ENCODE data around the gene C11orf91. TPM values are rescaled to one million over a fixed set of nuclear protein-coding genes. Genes with fewer than 3 reads are reported as not detected.
"Not testable (repeated sequence)": the region's sequence is repeated elsewhere in the genome, so short reads cannot be mapped to it uniquely, and the experiment has no call there.

C11orf91 gene
- total and polyA plus RNA-seq, 4 donors = not detected

DNA sequence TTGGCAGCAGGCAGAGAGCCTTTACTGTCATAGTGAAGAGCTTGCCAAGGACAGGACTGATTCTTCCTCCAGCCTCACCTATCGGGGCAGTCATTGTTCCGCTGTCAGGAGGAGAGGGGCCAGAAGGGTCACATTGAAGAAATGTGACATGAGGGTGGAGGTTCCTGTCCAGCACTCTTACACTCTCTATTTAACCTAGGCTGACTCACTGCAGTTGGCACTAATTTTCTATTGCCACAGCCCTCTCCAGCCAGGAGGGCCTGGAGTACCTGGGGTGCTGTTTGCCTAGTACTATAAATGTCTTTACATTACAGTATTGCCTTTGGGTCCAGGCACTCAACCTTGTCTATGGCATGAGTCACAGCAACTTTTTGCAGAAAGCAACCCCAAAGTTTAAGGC, 7.2 kb upstream of the C11orf91 start:
- Histone ChIP-seq H3K27ac (ENCODE audit: low read depth in 1 of 2, low read length in 2 of 2) (peak overlapping the region in 1 of 2 donors; percentile 53), H3K36me3 (ENCODE audit: control insufficient read depth in 4 of 4, insufficient read depth in 3 of 4, low read depth in 1 of 4, low read length in 3 of 4) (peaks cover 4 to 22% (median 16%) of the 10 kb centered on the region in 4 donors), H3K4me1 (ENCODE audit: control insufficient read depth in 4 of 4, insufficient read depth in 4 of 4, low read length in 3 of 4) (peaks cover 2 to 13% (median 7%) of the 10 kb centered on the region in 4 donors)
- DNase-seq (ENCODE audit: low spot score); H3K9me3 ChIP-seq (ENCODE audit: control insufficient read depth in 4 of 4, low read length in 3 of 4); H3K9ac ChIP-seq (ENCODE audit: low read depth in 1 of 2, low read length in 2 of 2); H3K4me3 ChIP-seq (ENCODE audit: low read depth in 1 of 3, low read length in 3 of 3); H3K27me3 ChIP-seq (ENCODE audit: control insufficient read depth in 4 of 4, insufficient read depth in 4 of 4, low read length in 3 of 4): not testable (repeated sequence)
- WGBS = 66% methylated on average over 2 of the region's 2 CpGs
- TF ChIP-seq JUND (IDR thresholded peaks at IDR 0.05) (peak in 1 of 2 donors; percentile 73), HNF4A (conservative IDR thresholded peaks at IDR 0.05) (peak in 1 of 2 donors; percentile 22), RXRA (IDR thresholded peaks at IDR 0.05) (peak in 1 of 2 donors; percentile 32)

DNA sequence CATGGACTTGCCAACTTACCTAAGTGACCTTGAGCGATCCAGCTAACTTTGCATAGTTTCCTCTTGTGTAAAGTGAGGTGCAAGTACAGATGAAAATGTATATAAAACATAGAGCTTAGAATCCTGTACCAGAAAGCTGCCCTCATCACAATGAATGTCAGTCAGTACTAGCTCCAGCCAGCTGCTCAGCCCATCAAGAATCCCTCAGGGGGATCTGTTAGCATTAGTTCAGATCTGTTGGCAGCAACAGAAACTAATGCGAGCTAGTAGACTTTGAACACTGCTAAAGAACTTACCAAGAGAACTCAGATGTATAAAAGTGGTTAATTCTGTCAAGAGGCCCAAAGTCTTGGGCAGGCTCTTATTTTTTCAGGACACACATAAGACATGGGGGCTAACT, 6.3 kb upstream of the C11orf91 start:
- DNase-seq (ENCODE audit: low spot score) = no peak
- Histone ChIP-seq H3K36me3 (ENCODE audit: control insufficient read depth in 4 of 4, insufficient read depth in 3 of 4, low read depth in 1 of 4, low read length in 3 of 4) (peaks cover 4 to 22% (median 16%) of the 10 kb centered on the region in 4 donors), H3K4me1 (ENCODE audit: control insufficient read depth in 4 of 4, insufficient read depth in 4 of 4, low read length in 3 of 4) (peaks cover 4 to 13% (median 9%) of the 10 kb centered on the region in 4 donors)

More for the DNA sequence above, 6.3 kb upstream of the C11orf91 start:
- TF ChIP-seq NR2F2 (IDR thresholded peaks at IDR 0.05) (no peak), FOXA2 (IDR thresholded peaks at IDR 0.05) (no peak), SP1 (IDR thresholded peaks at IDR 0.05) (no peak), JUND (IDR thresholded peaks at IDR 0.05) (no peak), FOXA1 (IDR thresholded peaks at IDR 0.05) (no peak), YY1 (IDR thresholded peaks at IDR 0.05) (no peak), HNF4G (IDR thresholded peaks at IDR 0.05) (no peak), GABPA (IDR thresholded peaks at IDR 0.05 in 1 of 2, conservative IDR thresholded peaks at IDR 0.05 in 1 of 2) (no peak), HNF4A (conservative IDR thresholded peaks at IDR 0.05) (no peak), TAF1 (conservative IDR thresholded peaks at IDR 0.05) (no peak), RXRA (IDR thresholded peaks at IDR 0.05) (no peak), EGR1 (IDR thresholded peaks at IDR 0.05; ENCODE audit: low read depth in 2 of 2) (no peak), RAD21 (IDR thresholded peaks at IDR 0.05) (no peak)
- TF ChIP-seq, protein P1, sequence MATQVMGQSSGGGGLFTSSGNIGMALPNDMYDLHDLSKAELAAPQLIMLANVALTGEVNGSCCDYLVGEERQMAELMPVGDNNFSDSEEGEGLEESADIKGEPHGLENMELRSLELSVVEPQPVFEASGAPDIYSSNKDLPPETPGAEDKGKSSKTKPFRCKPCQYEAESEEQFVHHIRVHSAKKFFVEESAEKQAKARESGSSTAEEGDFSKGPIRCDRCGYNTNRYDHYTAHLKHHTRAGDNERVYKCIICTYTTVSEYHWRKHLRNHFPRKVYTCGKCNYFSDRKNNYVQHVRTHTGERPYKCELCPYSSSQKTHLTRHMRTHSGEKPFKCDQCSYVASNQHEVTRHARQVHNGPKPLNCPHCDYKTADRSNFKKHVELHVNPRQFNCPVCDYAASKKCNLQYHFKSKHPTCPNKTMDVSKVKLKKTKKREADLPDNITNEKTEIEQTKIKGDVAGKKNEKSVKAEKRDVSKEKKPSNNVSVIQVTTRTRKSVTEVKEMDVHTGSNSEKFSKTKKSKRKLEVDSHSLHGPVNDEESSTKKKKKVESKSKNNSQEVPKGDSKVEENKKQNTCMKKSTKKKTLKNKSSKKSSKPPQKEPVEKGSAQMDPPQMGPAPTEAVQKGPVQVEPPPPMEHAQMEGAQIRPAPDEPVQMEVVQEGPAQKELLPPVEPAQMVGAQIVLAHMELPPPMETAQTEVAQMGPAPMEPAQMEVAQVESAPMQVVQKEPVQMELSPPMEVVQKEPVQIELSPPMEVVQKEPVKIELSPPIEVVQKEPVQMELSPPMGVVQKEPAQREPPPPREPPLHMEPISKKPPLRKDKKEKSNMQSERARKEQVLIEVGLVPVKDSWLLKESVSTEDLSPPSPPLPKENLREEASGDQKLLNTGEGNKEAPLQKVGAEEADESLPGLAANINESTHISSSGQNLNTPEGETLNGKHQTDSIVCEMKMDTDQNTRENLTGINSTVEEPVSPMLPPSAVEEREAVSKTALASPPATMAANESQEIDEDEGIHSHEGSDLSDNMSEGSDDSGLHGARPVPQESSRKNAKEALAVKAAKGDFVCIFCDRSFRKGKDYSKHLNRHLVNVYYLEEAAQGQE (IDR thresholded peaks at IDR 0.05) = no peak
- TF ChIP-seq, protein P2, sequence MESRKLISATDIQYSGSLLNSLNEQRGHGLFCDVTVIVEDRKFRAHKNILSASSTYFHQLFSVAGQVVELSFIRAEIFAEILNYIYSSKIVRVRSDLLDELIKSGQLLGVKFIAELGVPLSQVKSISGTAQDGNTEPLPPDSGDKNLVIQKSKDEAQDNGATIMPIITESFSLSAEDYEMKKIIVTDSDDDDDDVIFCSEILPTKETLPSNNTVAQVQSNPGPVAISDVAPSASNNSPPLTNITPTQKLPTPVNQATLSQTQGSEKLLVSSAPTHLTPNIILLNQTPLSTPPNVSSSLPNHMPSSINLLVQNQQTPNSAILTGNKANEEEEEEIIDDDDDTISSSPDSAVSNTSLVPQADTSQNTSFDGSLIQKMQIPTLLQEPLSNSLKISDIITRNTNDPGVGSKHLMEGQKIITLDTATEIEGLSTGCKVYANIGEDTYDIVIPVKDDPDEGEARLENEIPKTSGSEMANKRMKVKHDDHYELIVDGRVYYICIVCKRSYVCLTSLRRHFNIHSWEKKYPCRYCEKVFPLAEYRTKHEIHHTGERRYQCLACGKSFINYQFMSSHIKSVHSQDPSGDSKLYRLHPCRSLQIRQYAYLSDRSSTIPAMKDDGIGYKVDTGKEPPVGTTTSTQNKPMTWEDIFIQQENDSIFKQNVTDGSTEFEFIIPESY (IDR thresholded peaks at IDR 0.05) = no peak
- TF ChIP-seq, protein P3, sequence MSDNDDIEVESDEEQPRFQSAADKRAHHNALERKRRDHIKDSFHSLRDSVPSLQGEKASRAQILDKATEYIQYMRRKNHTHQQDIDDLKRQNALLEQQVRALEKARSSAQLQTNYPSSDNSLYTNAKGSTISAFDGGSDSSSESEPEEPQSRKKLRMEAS (IDR thresholded peaks at IDR 0.05) = no peak
- TF ChIP-seq, protein P4, sequence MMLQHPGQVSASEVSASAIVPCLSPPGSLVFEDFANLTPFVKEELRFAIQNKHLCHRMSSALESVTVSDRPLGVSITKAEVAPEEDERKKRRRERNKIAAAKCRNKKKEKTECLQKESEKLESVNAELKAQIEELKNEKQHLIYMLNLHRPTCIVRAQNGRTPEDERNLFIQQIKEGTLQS (IDR thresholded peaks at IDR 0.05) = no peak
- TF ChIP-seq, protein P5, sequence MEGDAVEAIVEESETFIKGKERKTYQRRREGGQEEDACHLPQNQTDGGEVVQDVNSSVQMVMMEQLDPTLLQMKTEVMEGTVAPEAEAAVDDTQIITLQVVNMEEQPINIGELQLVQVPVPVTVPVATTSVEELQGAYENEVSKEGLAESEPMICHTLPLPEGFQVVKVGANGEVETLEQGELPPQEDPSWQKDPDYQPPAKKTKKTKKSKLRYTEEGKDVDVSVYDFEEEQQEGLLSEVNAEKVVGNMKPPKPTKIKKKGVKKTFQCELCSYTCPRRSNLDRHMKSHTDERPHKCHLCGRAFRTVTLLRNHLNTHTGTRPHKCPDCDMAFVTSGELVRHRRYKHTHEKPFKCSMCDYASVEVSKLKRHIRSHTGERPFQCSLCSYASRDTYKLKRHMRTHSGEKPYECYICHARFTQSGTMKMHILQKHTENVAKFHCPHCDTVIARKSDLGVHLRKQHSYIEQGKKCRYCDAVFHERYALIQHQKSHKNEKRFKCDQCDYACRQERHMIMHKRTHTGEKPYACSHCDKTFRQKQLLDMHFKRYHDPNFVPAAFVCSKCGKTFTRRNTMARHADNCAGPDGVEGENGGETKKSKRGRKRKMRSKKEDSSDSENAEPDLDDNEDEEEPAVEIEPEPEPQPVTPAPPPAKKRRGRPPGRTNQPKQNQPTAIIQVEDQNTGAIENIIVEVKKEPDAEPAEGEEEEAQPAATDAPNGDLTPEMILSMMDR (IDR thresholded peaks at IDR 0.05; ENCODE audit: low read depth, low read length, missing input control) = no peak
- WGBS = 85% methylated on average over 2 of the region's 2 CpGs
- H3K9me3 ChIP-seq (ENCODE audit: control insufficient read depth in 4 of 4, low read length in 3 of 4) = no peaks in the 10 kb centered on the region
- H3K27ac ChIP-seq (ENCODE audit: low read depth in 1 of 2, low read length in 2 of 2) = peak overlapping the region; percentile 51 to 79
- H3K27me3 ChIP-seq (ENCODE audit: control insufficient read depth in 4 of 4, insufficient read depth in 4 of 4, low read length in 3 of 4) = no peaks in the 10 kb centered on the region
- no peak overlapping the region for H3K9ac ChIP-seq (ENCODE audit: low read depth in 1 of 2, low read length in 2 of 2)
- H3K4me3 ChIP-seq (ENCODE audit: low read depth in 1 of 3, low read length in 3 of 3) = no peak overlapping the region

Measured in liver (tissue), 9 donors.